ENCODE measurements around the gene NDUFS2.

The NDUFS2 gene

DNA sequence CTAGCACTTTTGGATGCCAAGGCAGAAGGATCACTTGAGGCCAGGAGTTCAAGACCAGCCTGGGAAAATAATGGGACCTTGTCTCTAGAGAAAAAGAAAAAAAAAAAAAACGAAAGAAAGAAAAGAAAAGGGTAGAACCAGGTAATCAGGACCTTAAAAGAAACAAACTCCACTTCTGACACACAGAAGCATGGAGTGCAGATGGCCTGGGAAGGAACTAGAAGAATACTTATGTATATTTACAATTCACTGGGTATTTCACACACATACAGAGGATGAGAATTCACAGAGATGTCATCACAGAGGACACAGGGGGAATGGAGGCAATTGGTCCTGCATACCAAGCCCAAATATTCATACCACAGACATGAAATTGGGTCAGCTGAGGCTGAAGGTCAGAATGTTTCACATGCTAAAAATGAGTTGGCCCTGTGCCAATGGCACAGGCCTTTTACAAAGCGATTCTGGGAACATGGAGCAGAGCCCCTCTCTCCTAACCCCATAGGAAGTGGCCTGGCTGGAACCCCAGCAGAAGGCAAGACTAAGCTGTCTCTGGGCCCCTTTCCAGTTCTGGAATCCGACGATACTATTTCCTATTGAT is 29.3 kb upstream of the NDUFS2 start:
- H3K9me3 ChIP-seq (ENCODE audit: control insufficient read depth, low read length) = no peaks in the 10 kb centered on the region
- WGBS, 2 experiments (ENCODE audit: insufficient coverage in 2 of 2) = 93 to 100% methylated on average over 1 to 3 of the region's 4 CpGs
- H3K36me3 ChIP-seq (ENCODE audit: control insufficient read depth, insufficient read depth, low read length) = peaks cover 69% of the 10 kb centered on the region
- H3K4me3 ChIP-seq (ENCODE audit: extremely low read depth, insufficient read depth, low read length, poor library complexity, severe bottlenecking) = no peak overlapping the region
- peaks cover 6% of the 10 kb centered on the region for H3K4me1 ChIP-seq (ENCODE audit: control insufficient read depth, insufficient read depth, low read length, poor library complexity, severe bottlenecking)
- no peak overlapping the region for H3K27ac ChIP-seq (ENCODE audit: low read depth, low read length, severe bottlenecking)

GRCh38 chr1:161173711-161174110 is 28.5 kb upstream of the NDUFS2 start:
- Histone ChIP-seq H3K4me3 (ENCODE audit: extremely low read depth, insufficient read depth, low read length, poor library complexity, severe bottlenecking) (no peak overlapping the region), H3K27ac (ENCODE audit: low read depth, low read length, severe bottlenecking) (no peak overlapping the region), H3K36me3 (ENCODE audit: control insufficient read depth, insufficient read depth, low read length) (peaks cover 66% of the 10 kb centered on the region), H3K4me1 (ENCODE audit: control insufficient read depth, insufficient read depth, low read length, poor library complexity, severe bottlenecking) (peaks cover 6% of the 10 kb centered on the region), H3K9me3 (ENCODE audit: control insufficient read depth, low read length) (no peaks in the 10 kb centered on the region)
- 94 to 96% methylated on average over 6 to 11 of the region's 11 CpGs for WGBS, 2 experiments (ENCODE audit: insufficient coverage in 2 of 2)

- Histone ChIP-seq H3K4me3 (ENCODE audit: extremely low read depth, insufficient read depth, low read length, poor library complexity, severe bottlenecking) (no peak overlapping the region), H3K27ac (ENCODE audit: low read depth, low read length, severe bottlenecking) (no peak overlapping the region), H3K9me3 (ENCODE audit: control insufficient read depth, low read length) (no peaks in the 10 kb centered on the region), H3K4me1 (ENCODE audit: control insufficient read depth, insufficient read depth, low read length, poor library complexity, severe bottlenecking) (peaks cover 6% of the 10 kb centered on the region), H3K36me3 (ENCODE audit: control insufficient read depth, insufficient read depth, low read length) (peaks cover 55% of the 10 kb centered on the region)
- 96 to 100% methylated on average over 10 to 11 of the region's 11 CpGs for WGBS, 2 experiments (ENCODE audit: insufficient coverage in 2 of 2)
Measured at GRCh38 chr1:161174911-161175310, 27.3 kb upstream of the NDUFS2 start.

GRCh38 chr1:161175771-161176453 is 26.3 kb upstream of the NDUFS2 start:
- whole genome bisulfite sequencing, 2 experiments (ENCODE audit: insufficient coverage in 2 of 2) = 89 to 91% methylated on average over 7 of the region's 10 CpGs
- peaks cover 6% of the 10 kb centered on the region for H3K4me1 ChIP-seq (ENCODE audit: control insufficient read depth, insufficient read depth, low read length, poor library complexity, severe bottlenecking)
- H3K9me3 ChIP-seq (ENCODE audit: control insufficient read depth, low read length) = no peaks in the 10 kb centered on the region
- peak overlapping the region; percentile 61 for H3K4me3 ChIP-seq (ENCODE audit: extremely low read depth, insufficient read depth, low read length, poor library complexity, severe bottlenecking)
- H3K36me3 ChIP-seq (ENCODE audit: control insufficient read depth, insufficient read depth, low read length) = peaks cover 48% of the 10 kb centered on the region
- H3K27ac ChIP-seq (ENCODE audit: low read depth, low read length, severe bottlenecking) = no peak overlapping the region

GRCh38 chr1:161176468-161177111 is 25.6 kb upstream of the NDUFS2 start:
- Histone ChIP-seq H3K9me3 (ENCODE audit: control insufficient read depth, low read length) (no peaks in the 10 kb centered on the region), H3K36me3 (ENCODE audit: control insufficient read depth, insufficient read depth, low read length) (peaks cover 41% of the 10 kb centered on the region), H3K4me3 (ENCODE audit: extremely low read depth, insufficient read depth, low read length, poor library complexity, severe bottlenecking) (peak overlapping the region; percentile 61), H3K27ac (ENCODE audit: low read depth, low read length, severe bottlenecking) (peak overlapping the region; percentile 67), H3K4me1 (ENCODE audit: control insufficient read depth, insufficient read depth, low read length, poor library complexity, severe bottlenecking) (peaks cover 6% of the 10 kb centered on the region)
- WGBS, 2 experiments (ENCODE audit: insufficient coverage in 2 of 2) = 37 to 48% methylated on average over 4 of the region's 17 CpGs

GRCh38 chr1:161177112-161177935 is 24.8 kb upstream of the NDUFS2 start, which contains the start of gene B4GALT3:
Gene B4GALT3, minus strand, starts transcription at chr1:161177507. Its CDS starts 1,447 bp downstream, at chr1:161176060.
- H3K4me1 ChIP-seq (ENCODE audit: control insufficient read depth, insufficient read depth, low read length, poor library complexity, severe bottlenecking) = peaks cover 6% of the 10 kb centered on the region
- peaks cover 34% of the 10 kb centered on the region for H3K36me3 ChIP-seq (ENCODE audit: control insufficient read depth, insufficient read depth, low read length)
- no peaks in the 10 kb centered on the region for H3K9me3 ChIP-seq (ENCODE audit: control insufficient read depth, low read length)
- 4% methylated on average over 37 to 43 of the region's 50 CpGs for WGBS, 2 experiments (ENCODE audit: insufficient coverage in 2 of 2)
- H3K27ac ChIP-seq (ENCODE audit: low read depth, low read length, severe bottlenecking) = peak within 1 kb of the TSS; percentile 67
- H3K4me3 ChIP-seq (ENCODE audit: extremely low read depth, insufficient read depth, low read length, poor library complexity, severe bottlenecking) = peak within 1 kb of the TSS; percentile 61

DNA sequence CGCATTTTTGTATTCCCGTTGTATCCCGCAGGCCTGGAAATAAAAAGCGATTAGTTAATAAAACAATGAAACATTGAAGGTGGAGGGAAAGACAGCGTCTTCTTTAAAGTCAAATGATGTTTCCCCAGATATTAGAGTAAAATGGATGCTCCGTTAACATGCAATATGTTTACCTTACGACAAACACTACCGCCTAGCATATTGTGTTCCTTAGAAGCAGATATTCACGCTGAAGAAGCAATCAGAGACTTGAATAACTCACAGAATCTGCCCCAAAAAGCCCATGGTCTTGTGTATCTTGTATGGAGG is 24.3 kb upstream of the NDUFS2 start:
- 64 to 68% methylated on average over 5 to 9 of the region's 9 CpGs for WGBS, 2 experiments (ENCODE audit: insufficient coverage in 2 of 2)
- peaks cover 6% of the 10 kb centered on the region for H3K4me1 ChIP-seq (ENCODE audit: control insufficient read depth, insufficient read depth, low read length, poor library complexity, severe bottlenecking)
- H3K27ac ChIP-seq (ENCODE audit: low read depth, low read length, severe bottlenecking) = no peak overlapping the region
- peaks cover 28% of the 10 kb centered on the region for H3K36me3 ChIP-seq (ENCODE audit: control insufficient read depth, insufficient read depth, low read length)
- no peaks in the 10 kb centered on the region for H3K9me3 ChIP-seq (ENCODE audit: control insufficient read depth, low read length)
- H3K4me3 ChIP-seq (ENCODE audit: extremely low read depth, insufficient read depth, low read length, poor library complexity, severe bottlenecking) = peak overlapping the region; percentile 61

DNA sequence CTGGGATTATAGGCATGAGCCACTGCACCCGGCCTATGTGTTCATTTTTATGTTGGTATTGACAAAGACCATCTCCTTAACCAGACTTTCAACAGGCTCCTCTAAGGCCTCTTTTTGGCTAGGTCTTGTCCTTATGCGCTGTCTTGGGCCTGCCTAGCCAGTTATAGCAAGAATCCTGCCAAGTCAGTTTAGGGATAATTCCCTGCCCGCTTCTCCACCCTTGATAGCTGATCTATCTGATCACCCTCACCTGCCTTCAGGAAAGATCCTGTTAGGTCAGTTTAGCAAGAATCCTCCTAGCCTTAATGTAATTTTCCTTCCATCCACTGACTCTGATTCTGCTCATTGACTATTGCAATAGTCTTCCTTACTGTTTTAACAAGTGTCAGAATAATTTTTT is 22.5 kb upstream of the NDUFS2 start:
- WGBS, 2 experiments (ENCODE audit: insufficient coverage in 2 of 2) = 91 to 100% methylated on average over 2 to 3 of the region's 3 CpGs
- H3K36me3 ChIP-seq (ENCODE audit: control insufficient read depth, insufficient read depth, low read length) = peaks cover 11% of the 10 kb centered on the region
- H3K27ac ChIP-seq (ENCODE audit: low read depth, low read length, severe bottlenecking) = no peak overlapping the region
- H3K9me3 ChIP-seq (ENCODE audit: control insufficient read depth, low read length) = no peaks in the 10 kb centered on the region
- H3K4me1 ChIP-seq (ENCODE audit: control insufficient read depth, insufficient read depth, low read length, poor library complexity, severe bottlenecking) = peaks cover 6% of the 10 kb centered on the region
- H3K4me3 ChIP-seq (ENCODE audit: extremely low read depth, insufficient read depth, low read length, poor library complexity, severe bottlenecking) = no peak overlapping the region

- Histone ChIP-seq H3K4me3 (ENCODE audit: extremely low read depth, insufficient read depth, low read length, poor library complexity, severe bottlenecking) (no peak overlapping the region), H3K4me1 (ENCODE audit: control insufficient read depth, insufficient read depth, low read length, poor library complexity, severe bottlenecking) (peaks cover 6% of the 10 kb centered on the region), H3K36me3 (ENCODE audit: control insufficient read depth, insufficient read depth, low read length) (peaks cover 3% of the 10 kb centered on the region), H3K9me3 (ENCODE audit: control insufficient read depth, low read length) (no peaks in the 10 kb centered on the region), H3K27ac (ENCODE audit: low read depth, low read length, severe bottlenecking) (no peak overlapping the region)
- WGBS, 2 experiments (ENCODE audit: insufficient coverage in 2 of 2) = 38 to 85% methylated on average over 1 of the region's 1 CpG
Measured at GRCh38 chr1:161180639-161181038, 21.5 kb upstream of the NDUFS2 start.

DNA sequence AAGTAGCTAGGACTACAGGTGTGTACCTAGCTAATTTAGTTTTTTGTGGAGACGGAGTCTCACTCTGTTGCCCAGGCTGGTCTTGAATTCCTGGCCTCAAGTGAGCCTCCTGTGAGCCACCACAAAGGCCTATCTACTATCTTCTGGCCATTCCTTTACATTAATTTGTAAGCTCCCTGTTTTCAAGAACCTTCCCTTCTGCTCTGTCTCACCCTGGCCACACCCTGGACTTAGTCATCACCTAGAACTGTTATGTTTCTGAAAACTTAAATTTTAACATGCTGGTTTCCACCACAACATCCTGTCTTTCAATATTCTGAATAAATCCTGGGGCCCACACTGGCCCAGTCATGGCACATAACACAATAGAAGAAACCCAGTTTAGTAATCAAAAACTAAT is 20.0 kb upstream of the NDUFS2 start:
- 86% methylated on average over 1 of the region's 1 CpG for whole genome bisulfite sequencing, 2 experiments (ENCODE audit: insufficient coverage in 2 of 2)
- no peak overlapping the region for H3K4me3 ChIP-seq (ENCODE audit: extremely low read depth, insufficient read depth, low read length, poor library complexity, severe bottlenecking)
- H3K9me3 ChIP-seq (ENCODE audit: control insufficient read depth, low read length) = no peaks in the 10 kb centered on the region
- no peak overlapping the region for H3K27ac ChIP-seq (ENCODE audit: low read depth, low read length, severe bottlenecking)
- H3K4me1 ChIP-seq (ENCODE audit: control insufficient read depth, insufficient read depth, low read length, poor library complexity, severe bottlenecking) = no peaks in the 10 kb centered on the region
- no peaks in the 10 kb centered on the region for H3K36me3 ChIP-seq (ENCODE audit: control insufficient read depth, insufficient read depth, low read length)
